Esophagus muscularis mucosa (tissue), 4 donors: Measurements from ENCODE around the gene KCNA3. TPM values are rescaled to one million over a fixed set of nuclear protein-coding genes. Genes with fewer than 3 reads are reported as not detected.

ENCODE experiments used
- DNase-seq: peaks from one replicate; pipeline ENCODE4 v3.0.0-alpha.2; 2017; ENCODE audit errors: extremely low spot score
- H3K27ac ChIP-seq, 4 donors: fragments of 200-600 bp; sonication (generic); replicated peaks in 1 of 4; 1 replicate in 3 of 4; 2 replicates in 1 of 4; pipeline ENCODE4 v1.5.1; 2016 to 2019; ENCODE audit warnings: mild to moderate bottlenecking in 1 of 4
- H3K27me3 ChIP-seq, 4 donors: fragments of 200-600 bp; sonication (generic); one replicate each; pipeline versions ENCODE4 v1.5.1 to v1.6.0; 2016 to 2019
- H3K36me3 ChIP-seq, 4 donors: fragments of 200-600 bp; sonication (generic); one replicate each; pipeline ENCODE4 v1.5.1; 2016 to 2019
- H3K4me1 ChIP-seq, 4 donors: fragments of 200-600 bp; sonication (generic); one replicate each; pipeline ENCODE4 v1.5.1; 2016 to 2019
- H3K4me3 ChIP-seq, 4 donors: fragments of 200-600 bp; sonication (generic); 1 replicate in 2 of 4; 2 replicates in 2 of 4; pipeline ENCODE4 v1.5.1; 2016 to 2019; ENCODE audit warnings: mild to moderate bottlenecking in 4 of 4, moderate library complexity in 1 of 4
- H3K9me3 ChIP-seq, 4 donors: fragments of 200-600 bp; sonication (generic); 1 replicate in 3 of 4; 2 replicates in 1 of 4; pipeline ENCODE4 v1.5.1; 2016 to 2019
- CTCF ChIP-seq, 3 experiments: fragments of 200-600 bp in 2 of 3; fragments of 450-650 bp in 1 of 3; sonication (generic) in 2 of 3; IDR thresholded peaks; one replicate each; pipeline ENCODE4 v1.5.1; 2017 to 2019; ENCODE audit warnings: antibody characterized with exemption in 3 of 3, mild to moderate bottlenecking in 2 of 3, moderate library complexity in 1 of 3
- EP300 ChIP-seq: sonication (generic); formaldehyde crosslinking; IDR thresholded peaks from one replicate; pipeline ENCODE4 v1.6.1; 2017; ENCODE audit warnings: antibody characterized with exemption
- POLR2A ChIP-seq: fragments of 450-650 bp; IDR thresholded peaks from one replicate; pipeline ENCODE4 v1.6.1; 2017; ENCODE audit warnings: antibody characterized with exemption, moderate library complexity, mild to moderate bottlenecking, low read depth
- POLR2AphosphoS5 ChIP-seq, 2 donors: sonication (generic); formaldehyde crosslinking; IDR thresholded peaks; one replicate each; pipeline ENCODE4 v1.6.1; 2017; ENCODE audit warnings: antibody characterized with exemption in 2 of 2
- WGBS: methylation state at CpG from one replicate; pipeline ENCODE4 v1.1.5; 2018; 5-methylcytosine and 5-hydroxymethylcytosine counted together
- intact Hi-C: fragments of 100-400 bp; cut with DNase I; formaldehyde crosslinking; loops from one replicate; pipeline ENCODE4 v1.15.1; 2023
- total RNA-seq, 4 donors: library from RNA; depleted of rRNA; stranded (reverse); fragments of >200 nt; gene quantifications; one replicate each; pipeline versions ENCODE4 v1.1.0 to v1.2.1, GENCODE V29; 2016

KCNA3 gene
- 1 to 10 TPM in 3 of 4 donors, under 1 TPM in 1; 0.80 to 3.1 (median 1.6) TPM for total RNA-seq

- no peak for DNase-seq
- Histone ChIP-seq H3K4me1 (peaks cover 17 to 23% (median 18%) of the 10 kb centered on the region in 4 donors), H3K9me3 (no peaks in the 10 kb centered on the region), H3K36me3 (no peaks in the 10 kb centered on the region), H3K27ac (no peak within 1 kb of the TSS), H3K27me3 (peaks cover 7 to 93% (median 33%) of the 10 kb centered on the region in 4 donors), H3K4me3 (peak within 1 kb of the TSS; percentile 54 to 68 (median 60))
- 4% methylated on average over 5 of the region's 97 CpGs for WGBS
- intact Hi-C loops, result no loop called here
- TF ChIP-seq CTCF (IDR thresholded peaks at IDR 0.05), result no peak
- TF ChIP-seq POLR2A, result no peak
- no peak for TF ChIP-seq POLR2AphosphoS5 (IDR thresholded peaks at IDR 0.05)
- no peak for TF ChIP-seq EP300
Observed at GRCh38 chr1:110674337-110675059, at the start of gene KCNA3. Gene KCNA3, minus strand, starts transcription at chr1:110674940. Its CDS starts 131 bp downstream, at chr1:110674809.

- no peak for DNase-seq
- Histone ChIP-seq H3K9me3 (no peaks in the 10 kb centered on the region), H3K4me3 (no peak overlapping the region), H3K27me3 (peaks cover 0 to 25% (median 0%) of the 10 kb centered on the region in 4 donors), H3K36me3 (no peaks in the 10 kb centered on the region), H3K27ac (no peak overlapping the region), H3K4me1 (peaks cover 0 to 8% (median 0%) of the 10 kb centered on the region in 4 donors)
- no peak for TF ChIP-seq EP300
- no peak for TF ChIP-seq POLR2AphosphoS5 (IDR thresholded peaks at IDR 0.05)
- no peak for TF ChIP-seq POLR2A
- TF ChIP-seq CTCF (IDR thresholded peaks at IDR 0.05), result no peak
- intact Hi-C loops, result no loop called here
- 70% methylated on average over 5 of the region's 5 CpGs for WGBS
Observed at GRCh38 chr1:110722807-110723206, 48.1 kb upstream of the KCNA3 start.

GRCh38 chr1:110719908-110720307 is 45.2 kb upstream of the KCNA3 start:
- WGBS, result 80% methylated on average over 2 of the region's 2 CpGs
- Histone ChIP-seq H3K27me3 (peaks cover 0 to 23% (median 0%) of the 10 kb centered on the region in 4 donors), H3K27ac (no peak overlapping the region), H3K9me3 (no peaks in the 10 kb centered on the region), H3K36me3 (no peaks in the 10 kb centered on the region), H3K4me1 (no peaks in the 10 kb centered on the region), H3K4me3 (no peak overlapping the region)
- no peak for DNase-seq
- intact Hi-C loops, result no loop called here
- TF ChIP-seq POLR2AphosphoS5 (IDR thresholded peaks at IDR 0.05) (no peak), EP300 (no peak), POLR2A (no peak), CTCF (IDR thresholded peaks at IDR 0.05) (no peak)

- no peak overlapping the region for H3K4me3 ChIP-seq
- intact Hi-C loops, result no loop called here
- TF ChIP-seq CTCF (IDR thresholded peaks at IDR 0.05) (no peak), POLR2AphosphoS5 (IDR thresholded peaks at IDR 0.05) (no peak), POLR2A (no peak), EP300 (no peak)
- DNase-seq, result no peak
- no peaks in the 10 kb centered on the region for H3K9me3 ChIP-seq
- 79% methylated on average over 6 of the region's 6 CpGs for WGBS
- no peaks in the 10 kb centered on the region for H3K4me1 ChIP-seq
- no peak overlapping the region for H3K27ac ChIP-seq
- peaks cover 0 to 11% (median 0%) of the 10 kb centered on the region in 4 donors for H3K27me3 ChIP-seq
- H3K36me3 ChIP-seq, result no peaks in the 10 kb centered on the region
Observed at GRCh38 chr1:110718452-110718851, 43.7 kb upstream of the KCNA3 start.
